A673 (cell line): ENCODE measurements around the gene CHST9. TPM values are rescaled to one million over a fixed set of nuclear protein-coding genes. Genes with fewer than 3 reads are reported as not detected.

Source experiments
- BruUV-seq: library from RNA; stranded (reverse); fragments of 400-500 nt; replicated peaks from 2 replicates; lab custom pipeline; 2021; lab: Mats Ljungman, UMichigan
- CTCF ChIA-PET: fragments of 300-600 bp; sonication (Branson Sonifier 250); formaldehyde crosslinking; loops from one replicate; lab custom pipeline; 2022; ENCODE audit warnings: antibody characterized with exemption; lab: Charles Lee
- POLR2A ChIA-PET: fragments of 300-600 bp; sonication (Branson Sonifier 250); formaldehyde crosslinking; loops from one replicate; lab custom pipeline; 2022; ENCODE audit warnings: antibody characterized with exemption; ENCODE audit not compliant: low non-redundant PET; lab: Charles Lee
- DNase-seq: peaks from one replicate; pipeline ENCODE4 v3.0.0-alpha.2; 2015; ENCODE audit warnings: low spot score
- H3K27ac ChIP-seq: fragments of 200-600 bp; sonication (generic); 2 replicates; pipeline ENCODE4 v1.5.1; 2016; ENCODE audit warnings: mixed run types, low read depth, mild to moderate bottlenecking, mixed read lengths, antibody characterized with exemption, low read length; ENCODE audit not compliant: poor library complexity, severe bottlenecking
- H3K27me3 ChIP-seq: fragments of 200-600 bp; sonication (generic); replicated peaks from 2 replicates; pipeline ENCODE4 v1.6.1; 2017; ENCODE audit warnings: mixed run types, low read depth, mild to moderate bottlenecking, mixed read lengths, antibody characterized with exemption, low read length; ENCODE audit not compliant: insufficient read depth, poor library complexity
- H3K36me3 ChIP-seq: fragments of 200-600 bp; sonication (generic); 2 replicates; pipeline ENCODE4 v1.6.1; 2016; ENCODE audit warnings: mixed run types, mild to moderate bottlenecking, mixed read lengths, antibody characterized with exemption, low read length; ENCODE audit not compliant: insufficient read depth, poor library complexity, severe bottlenecking
- H3K4me1 ChIP-seq: fragments of 200-600 bp; sonication (generic); 2 replicates; pipeline ENCODE4 v1.6.1; 2017; ENCODE audit warnings: mixed run types, mild to moderate bottlenecking, mixed read lengths, antibody characterized with exemption, low read length; ENCODE audit not compliant: insufficient read depth, poor library complexity, severe bottlenecking
- H3K4me3 ChIP-seq: fragments of 200-600 bp; sonication (generic); 2 replicates; pipeline ENCODE4 v1.5.1; 2016; ENCODE audit warnings: low read depth, mixed run types, mild to moderate bottlenecking, mixed read lengths, low read length; ENCODE audit not compliant: poor library complexity, severe bottlenecking
- H3K9me3 ChIP-seq: fragments of 200-600 bp; sonication (generic); 2 replicates; pipeline ENCODE4 v1.6.1; 2016; ENCODE audit warnings: mixed run types, low read depth, mild to moderate bottlenecking, mixed read lengths, antibody characterized with exemption, low read length; ENCODE audit not compliant: poor library complexity, severe bottlenecking
- EZH2 ChIP-seq: fragments of 200-600 bp; sonication (generic); IDR thresholded peaks from 2 replicates; pipeline ENCODE4 v1.6.1; 2017; ENCODE audit warnings: borderline replicate concordance, low read depth, mild to moderate bottlenecking, mixed read lengths, antibody characterized with exemption, low read length; ENCODE audit not compliant: poor library complexity, severe bottlenecking
- intact Hi-C: fragments of 100-400 bp; cut with micrococcal nuclease; formaldehyde crosslinking; loops from one replicate; pipeline ENCODE4 v1.10.0; 2022; ENCODE audit not compliant: unreplicated experiment
- total RNA-seq: library from RNA; stranded (reverse); gene quantifications from 2 replicates; pipeline ENCODE4 v1.2.3, GENCODE V29; 2021
- TF ChIP-seq, protein P1 (sequence below): fragments of 300-800, 200-600 bp; sonication (generic); conservative IDR thresholded peaks from 2 replicates; pipeline ENCODE4 v1.5.1; 2017; ENCODE audit warnings: low read depth, mild to moderate bottlenecking, antibody characterized with exemption, low read length, moderate library complexity, mixed read lengths

The CHST9 gene
- total RNA-seq, 1 experiment from 2014 or later: not detected

DNA sequence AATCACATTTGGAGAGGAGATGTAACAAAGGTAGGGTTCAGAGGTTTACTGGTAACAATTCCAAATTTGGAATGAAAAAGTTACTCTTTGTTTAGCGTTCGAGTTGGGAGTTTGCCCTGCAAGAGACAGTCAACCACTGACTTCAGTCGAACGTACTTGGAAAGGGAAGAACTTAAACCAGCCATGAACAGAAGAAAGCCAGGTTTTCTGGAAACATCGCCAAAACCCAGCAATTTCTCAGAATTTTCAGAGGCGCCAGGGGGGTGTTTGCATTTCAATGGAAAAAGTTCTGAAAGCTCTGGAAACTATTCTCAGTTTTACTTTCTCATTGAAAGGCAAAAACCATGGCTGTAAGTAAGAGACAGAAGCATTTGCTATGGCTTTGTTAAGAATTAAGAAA lies 291.1 kb downstream of the CHST9 start:
- no peak overlapping the region for H3K4me3 ChIP-seq
- intact Hi-C loops: no loop called here
- no peak overlapping the region for H3K27ac ChIP-seq
- no peak for DNase-seq
- H3K36me3 ChIP-seq: no peaks in the 10 kb centered on the region
- CTCF ChIA-PET: no interaction called here
- no peaks in the 10 kb centered on the region for H3K27me3 ChIP-seq
- H3K9me3 ChIP-seq: no peaks in the 10 kb centered on the region
- TF ChIP-seq EZH2: no peak
- TF ChIP-seq, protein P1, sequence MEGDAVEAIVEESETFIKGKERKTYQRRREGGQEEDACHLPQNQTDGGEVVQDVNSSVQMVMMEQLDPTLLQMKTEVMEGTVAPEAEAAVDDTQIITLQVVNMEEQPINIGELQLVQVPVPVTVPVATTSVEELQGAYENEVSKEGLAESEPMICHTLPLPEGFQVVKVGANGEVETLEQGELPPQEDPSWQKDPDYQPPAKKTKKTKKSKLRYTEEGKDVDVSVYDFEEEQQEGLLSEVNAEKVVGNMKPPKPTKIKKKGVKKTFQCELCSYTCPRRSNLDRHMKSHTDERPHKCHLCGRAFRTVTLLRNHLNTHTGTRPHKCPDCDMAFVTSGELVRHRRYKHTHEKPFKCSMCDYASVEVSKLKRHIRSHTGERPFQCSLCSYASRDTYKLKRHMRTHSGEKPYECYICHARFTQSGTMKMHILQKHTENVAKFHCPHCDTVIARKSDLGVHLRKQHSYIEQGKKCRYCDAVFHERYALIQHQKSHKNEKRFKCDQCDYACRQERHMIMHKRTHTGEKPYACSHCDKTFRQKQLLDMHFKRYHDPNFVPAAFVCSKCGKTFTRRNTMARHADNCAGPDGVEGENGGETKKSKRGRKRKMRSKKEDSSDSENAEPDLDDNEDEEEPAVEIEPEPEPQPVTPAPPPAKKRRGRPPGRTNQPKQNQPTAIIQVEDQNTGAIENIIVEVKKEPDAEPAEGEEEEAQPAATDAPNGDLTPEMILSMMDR: no peak
- POLR2A ChIA-PET: no interaction called here
- H3K4me1 ChIP-seq: no peaks in the 10 kb centered on the region
- BruUV-seq: no TSS peak

DNA sequence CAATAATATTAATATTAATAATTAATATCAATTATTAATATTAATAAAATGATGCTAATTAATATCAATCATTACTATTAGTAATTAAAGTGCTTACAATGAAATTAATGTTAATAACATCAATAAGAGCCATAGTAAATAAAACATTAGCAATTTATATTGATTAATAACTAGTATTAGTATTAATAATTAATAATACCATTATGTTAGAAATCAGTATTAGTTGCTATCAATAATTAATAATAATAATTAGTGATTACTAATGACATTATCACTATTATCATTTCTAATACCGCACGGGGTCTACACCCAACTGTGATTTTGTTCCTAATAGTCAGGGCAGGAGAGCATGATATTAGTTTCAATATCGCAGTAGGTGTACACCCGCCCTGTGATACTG lies 296.8 kb downstream of the CHST9 start:
- H3K9me3 ChIP-seq: no peaks in the 10 kb centered on the region
- no peak overlapping the region for H3K27ac ChIP-seq
- no peaks in the 10 kb centered on the region for H3K27me3 ChIP-seq
- H3K4me1 ChIP-seq: no peaks in the 10 kb centered on the region
- CTCF ChIA-PET: no interaction called here
- DNase-seq: no peak
- no peaks in the 10 kb centered on the region for H3K36me3 ChIP-seq
- POLR2A ChIA-PET: no interaction called here
- no TSS peak for BruUV-seq
- intact Hi-C loops: no loop called here
- no peak for TF ChIP-seq EZH2
- H3K4me3 ChIP-seq: no peak overlapping the region

DNA sequence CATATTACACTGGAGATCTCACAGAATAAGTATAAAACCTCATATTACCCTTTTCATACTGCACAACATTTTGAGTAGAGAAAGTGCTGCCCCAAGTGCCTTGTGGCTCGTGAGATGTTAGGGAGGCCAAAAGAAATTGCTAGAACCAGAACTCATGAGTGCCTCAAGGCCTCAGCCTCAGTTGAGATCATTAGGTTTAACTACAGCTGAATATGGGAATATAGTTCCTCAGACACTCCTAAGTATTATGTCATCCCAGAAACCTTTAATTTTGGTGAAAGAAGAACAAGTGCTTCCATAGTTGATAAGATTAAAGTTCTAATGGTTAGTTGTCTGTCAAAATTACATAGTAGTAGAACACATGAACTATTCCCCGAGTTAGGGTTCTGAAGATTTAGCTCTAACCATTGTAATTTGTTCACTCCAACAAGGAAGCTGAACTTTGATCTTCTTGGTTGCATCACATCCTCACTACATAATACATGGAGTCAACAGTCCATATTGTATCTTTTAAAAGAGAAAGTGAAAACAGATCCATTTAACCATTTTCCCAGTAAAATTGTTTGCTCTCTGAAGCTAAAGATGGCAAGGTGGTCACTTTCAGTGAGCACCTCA lies 310.0 kb downstream of the CHST9 start:
- ChIA-PET CTCF (no interaction called here), POLR2A (no interaction called here)
- Histone ChIP-seq H3K4me1 (no peaks in the 10 kb centered on the region), H3K27ac (no peak overlapping the region), H3K27me3 (no peaks in the 10 kb centered on the region), H3K9me3 (no peaks in the 10 kb centered on the region), H3K4me3 (no peak overlapping the region), H3K36me3 (no peaks in the 10 kb centered on the region)
- no TSS peak for BruUV-seq
- TF ChIP-seq, protein P1: no peak
- TF ChIP-seq EZH2: no peak
- intact Hi-C loops: no loop called here
- DNase-seq: no peak

DNA sequence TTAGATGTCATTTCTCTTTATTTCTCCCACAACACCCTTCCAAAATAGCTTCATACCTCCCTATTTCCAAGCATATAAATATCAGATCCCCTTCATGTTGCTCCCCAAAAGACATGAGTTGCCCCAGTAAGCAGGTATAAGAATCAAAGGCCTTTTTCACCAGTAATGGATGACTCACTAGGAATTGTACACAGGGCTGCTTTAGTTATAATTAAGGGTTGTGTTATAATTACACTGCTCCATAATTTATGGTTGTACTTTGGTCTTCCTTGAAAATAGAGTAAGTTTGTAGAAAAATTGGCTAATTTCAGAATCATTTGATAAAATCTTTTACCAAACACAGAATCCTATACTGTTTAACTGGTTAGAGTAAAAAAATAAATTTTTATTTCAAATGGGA lies 310.8 kb downstream of the CHST9 start:
- Histone ChIP-seq H3K36me3 (no peaks in the 10 kb centered on the region), H3K4me1 (no peaks in the 10 kb centered on the region), H3K27ac (no peak overlapping the region), H3K9me3 (no peaks in the 10 kb centered on the region), H3K4me3 (no peak overlapping the region), H3K27me3 (no peaks in the 10 kb centered on the region)
- intact Hi-C loops: no loop called here
- ChIA-PET CTCF (no interaction called here), POLR2A (no interaction called here)
- no peak for TF ChIP-seq EZH2
- TF ChIP-seq, protein P1: no peak
- BruUV-seq: no TSS peak
- no peak for DNase-seq
